Stomach smooth muscle (tissue), 2 donors: Measurements from ENCODE around the gene KRT75.

Source experiments
- H3K27ac ChIP-seq: one replicate; pipeline ENCODE4 v1.7.0; 2013; ENCODE audit warnings: mild to moderate bottlenecking, low read length, inconsistent platforms
- H3K27me3 ChIP-seq, 2 donors: one replicate each; pipeline ENCODE4 v1.7.0; 2013; ENCODE audit warnings: low read length in 2 of 2; ENCODE audit not compliant: insufficient read depth in 2 of 2, control insufficient read depth in 1 of 2
- H3K36me3 ChIP-seq, 2 donors: one replicate each; pipeline ENCODE4 v1.7.0; 2013; ENCODE audit warnings: low read length in 2 of 2; ENCODE audit not compliant: control insufficient read depth in 2 of 2, insufficient read depth in 2 of 2
- H3K4me1 ChIP-seq: one replicate; pipeline ENCODE4 v1.7.0; 2013; ENCODE audit warnings: low read length; ENCODE audit not compliant: control insufficient read depth, insufficient read depth
- H3K4me3 ChIP-seq, 2 donors: one replicate each; pipeline ENCODE4 v1.7.0; 2013; ENCODE audit warnings: low read length in 2 of 2
- H3K9ac ChIP-seq, 2 donors: one replicate each; pipeline ENCODE4 v1.7.0; 2013; ENCODE audit warnings: low read length in 2 of 2, mild to moderate bottlenecking in 1 of 2
- H3K9me3 ChIP-seq, 2 donors: one replicate each; pipeline ENCODE4 v1.7.0; 2013; ENCODE audit warnings: low read length in 2 of 2; ENCODE audit not compliant: control insufficient read depth in 2 of 2
- donor health status: healthy.
- donor health status: Pancreatic carcinoma.

Gene KRT75

DNA sequence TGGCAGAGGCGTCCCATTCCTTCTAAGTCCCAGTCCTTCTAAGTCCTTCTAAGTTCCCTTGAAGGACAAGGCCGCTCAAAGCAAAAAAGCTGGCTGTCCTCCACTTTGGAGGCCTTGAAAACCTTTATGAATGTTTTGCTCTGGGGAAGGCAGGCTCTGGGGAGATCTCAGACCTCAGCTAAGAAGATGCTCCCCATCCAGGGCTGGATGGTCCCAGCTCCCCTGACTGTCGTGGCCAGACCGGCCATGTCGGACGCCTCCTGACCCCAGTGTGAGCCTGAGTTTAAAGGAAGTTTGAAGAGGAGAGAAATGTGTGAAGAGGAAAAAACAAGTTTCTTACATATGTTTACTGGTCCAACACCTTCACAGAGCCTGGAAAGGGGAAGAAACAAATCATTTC is 54.6 kb downstream of the KRT75 start:
- Histone ChIP-seq H3K9me3 (no peaks in the 10 kb centered on the region), H3K4me1 (no peaks in the 10 kb centered on the region), H3K36me3 (no peaks in the 10 kb centered on the region), H3K9ac (no peak overlapping the region), H3K27ac (no peak overlapping the region), H3K27me3 (peaks cover 0 to 3% of the 10 kb centered on the region in 2 donors), H3K4me3 (no peak overlapping the region)

DNA sequence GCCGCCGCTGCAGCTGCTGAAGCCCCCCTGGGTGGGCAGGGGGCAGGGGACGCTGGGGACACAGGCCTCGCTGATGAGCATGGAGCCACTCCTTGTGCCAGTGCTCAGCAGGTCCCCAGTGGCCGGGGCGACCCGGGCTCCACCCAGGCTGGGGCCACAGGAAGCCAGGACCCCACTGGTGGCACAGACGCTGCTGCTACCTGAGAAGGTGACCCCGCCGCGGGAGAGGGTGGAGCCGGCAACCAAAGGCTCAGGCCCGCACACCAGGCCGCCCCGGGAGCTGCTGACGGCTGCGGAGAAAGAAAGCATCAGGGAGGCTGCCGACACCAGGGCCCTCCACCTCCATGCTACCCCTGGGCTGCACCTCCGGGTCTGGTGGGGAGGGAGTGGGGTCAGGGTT is 56.1 kb downstream of the KRT75 start:
- Histone ChIP-seq H3K4me3 (no peak overlapping the region), H3K36me3 (no peaks in the 10 kb centered on the region), H3K27me3 (no peaks in the 10 kb centered on the region), H3K4me1 (no peaks in the 10 kb centered on the region), H3K27ac (no peak overlapping the region), H3K9me3 (no peaks in the 10 kb centered on the region), H3K9ac (no peak overlapping the region)

- no peak overlapping the region for H3K4me3 ChIP-seq
- no peaks in the 10 kb centered on the region for H3K9me3 ChIP-seq
- H3K27me3 ChIP-seq, result no peaks in the 10 kb centered on the region
- no peaks in the 10 kb centered on the region for H3K36me3 ChIP-seq
- no peak overlapping the region for H3K9ac ChIP-seq
- H3K4me1 ChIP-seq, result no peaks in the 10 kb centered on the region
- H3K27ac ChIP-seq, result no peak overlapping the region
Measured at GRCh38 chr12:52377266-52377665, 56.9 kb downstream of the KRT75 start.
